Neural progenitor cell (in vitro differentiated cells): ENCODE measurements around the gene STK32B.

ENCODE experiments used
- EZH2 ChIP-seq: fragments of 200-600 bp; sonication (generic); IDR thresholded peaks from 2 replicates; pipeline ENCODE4 v1.6.1; 2017; ENCODE audit warnings: antibody characterized with exemption, mild to moderate bottlenecking, moderate library complexity
- EZH2phosphoT487 ChIP-seq: fragments of 200-600 bp; sonication (generic); IDR thresholded peaks from 2 replicates; pipeline ENCODE4 v1.6.1; 2017; ENCODE audit warnings: antibody characterized with exemption
- TF ChIP-seq, protein P1 (sequence below): fragments of 200-600 bp; sonication (generic); IDR thresholded peaks from 2 replicates; pipeline ENCODE4 v1.5.1; 2017; ENCODE audit warnings: antibody characterized with exemption, mild to moderate bottlenecking

DNA sequence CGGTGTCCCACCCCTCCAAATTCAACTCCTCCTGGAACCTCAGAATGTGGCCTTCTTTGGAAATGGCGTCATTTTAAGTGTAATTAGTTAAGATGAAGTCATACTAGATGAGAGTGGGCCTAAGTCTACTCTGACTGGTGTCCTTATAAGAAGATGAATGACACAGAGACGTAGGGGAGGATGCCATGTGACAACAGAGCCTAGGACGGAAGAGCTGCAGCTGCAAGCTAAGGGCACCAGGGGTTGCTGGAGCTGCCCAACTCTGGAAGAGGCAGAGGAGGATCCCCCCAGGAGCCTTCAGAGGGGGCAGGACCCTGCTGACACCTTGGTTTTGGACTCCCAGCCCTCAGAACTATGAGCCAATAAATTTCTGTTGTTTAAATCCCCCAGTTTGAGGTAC, 115.1 kb downstream of the STK32B start:
- TF ChIP-seq, protein P1, sequence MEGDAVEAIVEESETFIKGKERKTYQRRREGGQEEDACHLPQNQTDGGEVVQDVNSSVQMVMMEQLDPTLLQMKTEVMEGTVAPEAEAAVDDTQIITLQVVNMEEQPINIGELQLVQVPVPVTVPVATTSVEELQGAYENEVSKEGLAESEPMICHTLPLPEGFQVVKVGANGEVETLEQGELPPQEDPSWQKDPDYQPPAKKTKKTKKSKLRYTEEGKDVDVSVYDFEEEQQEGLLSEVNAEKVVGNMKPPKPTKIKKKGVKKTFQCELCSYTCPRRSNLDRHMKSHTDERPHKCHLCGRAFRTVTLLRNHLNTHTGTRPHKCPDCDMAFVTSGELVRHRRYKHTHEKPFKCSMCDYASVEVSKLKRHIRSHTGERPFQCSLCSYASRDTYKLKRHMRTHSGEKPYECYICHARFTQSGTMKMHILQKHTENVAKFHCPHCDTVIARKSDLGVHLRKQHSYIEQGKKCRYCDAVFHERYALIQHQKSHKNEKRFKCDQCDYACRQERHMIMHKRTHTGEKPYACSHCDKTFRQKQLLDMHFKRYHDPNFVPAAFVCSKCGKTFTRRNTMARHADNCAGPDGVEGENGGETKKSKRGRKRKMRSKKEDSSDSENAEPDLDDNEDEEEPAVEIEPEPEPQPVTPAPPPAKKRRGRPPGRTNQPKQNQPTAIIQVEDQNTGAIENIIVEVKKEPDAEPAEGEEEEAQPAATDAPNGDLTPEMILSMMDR = no peak
- TF ChIP-seq EZH2phosphoT487 (no peak), EZH2 (no peak)
